ENCODE results near the gene LRRC4B. TPM values are rescaled to one million over a fixed set of nuclear protein-coding genes. Genes with fewer than 3 reads are reported as not detected.
"Not testable (repeated sequence)": the region's sequence is repeated elsewhere in the genome, so short reads cannot be mapped to it uniquely, and the experiment has no call there.

Gene LRRC4B
- total and polyA plus RNA-seq, 2 of the 8 experiments (the other 6 are each of a cell fraction or from before 2014, with no cell fraction given), result 13.4 to 21.2 TPM

GRCh38 chr19:50576769-50577168 lies 8.5 kb upstream of the LRRC4B start:
- H2AFZ ChIP-seq (ENCODE audit: low read length); CTCF ChIA-PET (ENCODE audit: partially characterized antibody): not testable (repeated sequence)
- 64% methylated on average over 3 of the region's 3 CpGs; no CpG with 5 or more reads in 1 of the 2 experiments for WGBS, 2 experiments (ENCODE audit: extremely low coverage in 1 of 2, insufficient coverage in 1 of 2, insufficient read length in 1 of 2, insufficient replicate concordance in 2 of 2, low coverage in 1 of 2, low lambda C conversion rate in 2 of 2, missing lambda C conversion rate in 1 of 2)

More at GRCh38 chr19:50576769-50577168, 8.5 kb upstream of the LRRC4B start:
- H4K20me1 ChIP-seq (replicated peaks in 1 of 2; ENCODE audit: control insufficient read depth in 1 of 2, insufficient read depth in 2 of 2, low read length in 2 of 2); H4K91ac ChIP-seq (replicated peaks; ENCODE audit: insufficient read length, low read length); DNase-seq (ENCODE audit: low read depth in 1 of 2, low spot score in 2 of 2); H4K8ac ChIP-seq (ENCODE audit: extremely low read depth, insufficient read depth, low read length); H3K18ac ChIP-seq (ENCODE audit: extremely low read depth, low read length); H2BK120ac ChIP-seq (replicated peaks; ENCODE audit: low read depth, low read length); H3K14ac ChIP-seq (ENCODE audit: insufficient read length); H3K4me3 ChIP-seq (ENCODE audit: extremely low read depth in 1 of 4, insufficient read depth in 2 of 4, low read depth in 3 of 4, low read length in 4 of 4); H3K4me2 ChIP-seq (ENCODE audit: insufficient read depth in 1 of 2, low read depth in 2 of 2, low read length in 2 of 2); H3K4me1 ChIP-seq (replicated peaks in 1 of 4; ENCODE audit: control insufficient read depth in 3 of 4, insufficient read depth in 4 of 4, low read length in 3 of 4); H3K79me1 ChIP-seq (ENCODE audit: low read depth, low read length); H4K5ac ChIP-seq (ENCODE audit: insufficient read length, low read depth, low read length); H3K56ac ChIP-seq (replicated peaks; ENCODE audit: insufficient read length, low read depth, low read length); H3K23ac ChIP-seq (ENCODE audit: insufficient read length); H2BK15ac ChIP-seq (ENCODE audit: low read length); FAIRE-seq; H2BK20ac ChIP-seq (ENCODE audit: low read length); H2BK12ac ChIP-seq (ENCODE audit: low read depth, low read length); H2AK5ac ChIP-seq (ENCODE audit: low read depth, low read length); H3K27me3 ChIP-seq (replicated peaks in 1 of 4; ENCODE audit: control insufficient read depth in 3 of 4, extremely low read depth in 1 of 4, insufficient read depth in 3 of 4, low read length in 3 of 4); POLR2A ChIA-PET (ENCODE audit: partially characterized antibody); H3K9me3 ChIP-seq (ENCODE audit: insufficient read depth in 2 of 2, low read depth in 1 of 2, low read length in 1 of 2); H3K23me2 ChIP-seq (ENCODE audit: low read depth, low read length); H3K27ac ChIP-seq (ENCODE audit: low read depth, low read length); H3K9ac ChIP-seq (replicated peaks in 1 of 4; ENCODE audit: extremely low read depth in 1 of 4, low read depth in 3 of 4, low read length in 3 of 4); H3K36me3 ChIP-seq (ENCODE audit: control insufficient read depth in 2 of 4, insufficient read depth in 4 of 4, low read length in 3 of 4); H3K79me2 ChIP-seq (ENCODE audit: control insufficient read depth in 1 of 2, insufficient read depth in 2 of 2, low read length in 2 of 2); H3K4ac ChIP-seq (replicated peaks; ENCODE audit: insufficient read length, low read depth, low read length); H2BK5ac ChIP-seq (ENCODE audit: low read depth, low read length): not testable (repeated sequence)
